Smooth muscle cell (in vitro differentiated cells): Measurements from ENCODE around the gene HTR2C. TPM values are rescaled to one million over a fixed set of nuclear protein-coding genes. Genes with fewer than 3 reads are reported as not detected.

ENCODE experiments used
- DNase-seq: peaks from one replicate; lab custom pipeline; 2025; ENCODE audit not compliant: unreplicated experiment; lab: John Stamatoyannopoulos, UW
- H2AFZ ChIP-seq: fragments of 200-600 bp; sonication (generic); 2 replicates; pipeline ENCODE4 v1.6.0; 2016; ENCODE audit warnings: antibody characterized with exemption, low read depth, mild to moderate bottlenecking
- H3F3A ChIP-seq: fragments of 200-600 bp; sonication (generic); 2 replicates; pipeline ENCODE4 v1.6.0; 2017; ENCODE audit warnings: antibody characterized with exemption, low read depth
- H3K27ac ChIP-seq: fragments of 200-600 bp; sonication (generic); 2 replicates; pipeline ENCODE4 v1.5.1; 2016; ENCODE audit warnings: low read depth, mild to moderate bottlenecking
- H3K27me3 ChIP-seq: fragments of 200-600 bp; sonication (generic); 2 replicates; pipeline ENCODE4 v1.6.1; 2016; ENCODE audit warnings: low read depth, mild to moderate bottlenecking
- H3K36me3 ChIP-seq: fragments of 200-600 bp; sonication (generic); 2 replicates; pipeline ENCODE4 v1.5.1; 2016; ENCODE audit warnings: low read depth
- H3K4me1 ChIP-seq: fragments of 200-600 bp; sonication (generic); 2 replicates; pipeline ENCODE4 v1.5.1; 2016; ENCODE audit warnings: low read depth
- H3K4me2 ChIP-seq: fragments of 200-600 bp; sonication (generic); 2 replicates; pipeline ENCODE4 v1.6.0; 2016; ENCODE audit warnings: mild to moderate bottlenecking
- H3K4me3 ChIP-seq: fragments of 200-600 bp; sonication (generic); 2 replicates; pipeline ENCODE4 v1.5.1; 2016; ENCODE audit warnings: mild to moderate bottlenecking
- H3K79me2 ChIP-seq: fragments of 200-600 bp; sonication (generic); 2 replicates; pipeline ENCODE4 v1.6.0; 2016; ENCODE audit warnings: low read depth, mild to moderate bottlenecking
- H3K9ac ChIP-seq: fragments of 200-600 bp; sonication (generic); 2 replicates; pipeline ENCODE4 v1.6.0; 2016; ENCODE audit warnings: low read depth
- H3K9me3 ChIP-seq: fragments of 200-600 bp; sonication (generic); replicated peaks from 2 replicates; pipeline ENCODE4 v1.5.1; 2016; ENCODE audit warnings: low read depth
- H4K20me1 ChIP-seq: fragments of 200-600 bp; sonication (generic); 2 replicates; pipeline ENCODE4 v1.6.0; 2016; ENCODE audit warnings: low read depth
- WGBS: methylation state at CpG from one replicate; pipeline ENCODE4 v1.1.7; 2016; ENCODE audit warnings: low lambda C conversion rate; 5-methylcytosine and 5-hydroxymethylcytosine counted together
- polyA plus RNA-seq: library from polyadenylated mRNA; unstranded; fragments of >200 nt; fragmentation: Nextera tagmentation; extraction: Ambion mirVana; gene quantifications from 2 replicates; pipeline ENCODE4 v1.2.1, GENCODE V29; 2016
- total RNA-seq: library from RNA; depleted of rRNA; stranded (reverse); fragments of >200 nt; gene quantifications from 2 replicates; pipeline ENCODE4 v1.2.3, GENCODE V29; 2014
- TF ChIP-seq, protein P1 (sequence below): fragments of 200-600 bp; sonication (generic); IDR thresholded peaks from 2 replicates; pipeline ENCODE4 v1.5.1; 2017; ENCODE audit warnings: borderline replicate concordance, mild to moderate bottlenecking, antibody characterized with exemption; ENCODE audit not compliant: insufficient read depth, poor library complexity, severe bottlenecking

Gene HTR2C
- total and polyA plus RNA-seq, 2 experiments from 2014 or later = 0.09 to 0.19 TPM

DNA sequence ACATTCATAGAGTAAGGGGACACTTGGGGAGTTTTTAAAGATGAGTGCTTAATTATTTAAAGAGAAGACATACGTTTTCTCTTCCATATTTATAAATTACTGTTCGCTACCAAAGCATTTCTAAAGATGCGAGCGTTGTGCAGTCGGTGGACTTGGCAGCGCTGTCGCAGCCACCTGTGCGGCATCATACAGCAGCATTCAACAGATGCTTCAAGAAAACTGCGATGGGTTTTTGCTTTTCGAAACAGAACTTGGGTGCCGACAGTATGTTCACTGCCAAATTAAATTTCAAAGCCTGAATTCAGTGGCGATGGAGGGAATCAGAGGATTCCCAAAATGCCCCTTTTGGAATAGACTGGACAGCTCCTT is 1.6 kb upstream of the HTR2C start:
- peaks cover 92% of the 10 kb centered on the region for H3K27me3 ChIP-seq

DNA sequence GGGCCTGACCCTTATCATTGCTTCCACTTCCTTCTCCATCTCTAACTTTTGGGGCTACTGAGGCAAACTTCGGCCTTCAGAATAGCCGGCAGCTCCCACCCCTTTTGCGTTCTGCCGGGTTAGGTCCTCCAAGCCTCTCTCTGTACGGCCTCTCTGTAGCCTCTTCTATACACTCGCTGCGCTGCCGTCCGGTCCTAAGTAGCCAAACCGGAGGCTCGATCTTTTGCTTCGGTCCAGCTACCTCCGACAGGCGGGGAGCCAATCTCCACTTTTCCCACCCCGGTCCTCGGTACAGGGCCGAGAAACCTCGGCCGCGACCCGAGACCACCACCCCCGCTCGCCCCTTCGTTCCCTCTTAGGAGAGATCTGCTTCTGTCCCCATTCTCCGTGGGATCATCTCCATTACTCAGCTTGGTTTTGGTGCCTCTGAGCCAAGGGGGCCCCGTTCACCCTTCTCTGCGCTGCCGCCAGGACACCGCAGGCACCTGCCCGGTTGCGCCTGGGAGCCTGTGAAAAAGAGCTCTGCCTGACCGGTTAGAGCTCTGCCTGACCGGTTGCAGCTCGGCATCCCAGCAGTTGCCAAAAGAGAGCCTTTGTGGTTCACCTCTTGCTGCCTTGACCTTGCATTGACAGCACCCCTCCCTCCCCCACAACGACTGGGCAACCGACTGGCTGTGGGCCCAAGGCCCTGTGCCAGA is 1.0 kb upstream of the HTR2C start:
- Histone ChIP-seq H3K36me3 (no peaks in the 10 kb centered on the region), H3K4me3 (no peak overlapping the region), H3K27me3 (peaks cover 98% of the 10 kb centered on the region), H2AFZ (no peak overlapping the region), H3K4me2 (peak overlapping the region; percentile 15), H3K9me3 (no peaks in the 10 kb centered on the region), H3K27ac (no peak overlapping the region), H3F3A (no peaks in the 10 kb centered on the region), H4K20me1 (no peaks in the 10 kb centered on the region), H3K9ac (no peak overlapping the region), H3K4me1 (peaks cover 23% of the 10 kb centered on the region), H3K79me2 (no peaks in the 10 kb centered on the region)
- no peak for DNase-seq
- TF ChIP-seq, protein P1, sequence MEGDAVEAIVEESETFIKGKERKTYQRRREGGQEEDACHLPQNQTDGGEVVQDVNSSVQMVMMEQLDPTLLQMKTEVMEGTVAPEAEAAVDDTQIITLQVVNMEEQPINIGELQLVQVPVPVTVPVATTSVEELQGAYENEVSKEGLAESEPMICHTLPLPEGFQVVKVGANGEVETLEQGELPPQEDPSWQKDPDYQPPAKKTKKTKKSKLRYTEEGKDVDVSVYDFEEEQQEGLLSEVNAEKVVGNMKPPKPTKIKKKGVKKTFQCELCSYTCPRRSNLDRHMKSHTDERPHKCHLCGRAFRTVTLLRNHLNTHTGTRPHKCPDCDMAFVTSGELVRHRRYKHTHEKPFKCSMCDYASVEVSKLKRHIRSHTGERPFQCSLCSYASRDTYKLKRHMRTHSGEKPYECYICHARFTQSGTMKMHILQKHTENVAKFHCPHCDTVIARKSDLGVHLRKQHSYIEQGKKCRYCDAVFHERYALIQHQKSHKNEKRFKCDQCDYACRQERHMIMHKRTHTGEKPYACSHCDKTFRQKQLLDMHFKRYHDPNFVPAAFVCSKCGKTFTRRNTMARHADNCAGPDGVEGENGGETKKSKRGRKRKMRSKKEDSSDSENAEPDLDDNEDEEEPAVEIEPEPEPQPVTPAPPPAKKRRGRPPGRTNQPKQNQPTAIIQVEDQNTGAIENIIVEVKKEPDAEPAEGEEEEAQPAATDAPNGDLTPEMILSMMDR = no peak
- 14% methylated on average over 36 of the region's 36 CpGs for WGBS

More for the DNA sequence above, 1.6 kb upstream of the HTR2C start:
- H3K4me1 ChIP-seq = peaks cover 23% of the 10 kb centered on the region
- H4K20me1 ChIP-seq = no peaks in the 10 kb centered on the region
- no peaks in the 10 kb centered on the region for H3K9me3 ChIP-seq
- H3K4me3 ChIP-seq = peak overlapping the region; percentile 45
- no peak overlapping the region for H2AFZ ChIP-seq
- TF ChIP-seq, protein P1 = no peak
- H3K27ac ChIP-seq = no peak overlapping the region
- WGBS = 28% methylated on average over 12 of the region's 12 CpGs
- H3K79me2 ChIP-seq = no peaks in the 10 kb centered on the region
- no peak overlapping the region for H3K9ac ChIP-seq
- H3K4me2 ChIP-seq = peak overlapping the region; percentile 89
- no peak for DNase-seq
- no peaks in the 10 kb centered on the region for H3F3A ChIP-seq
- no peaks in the 10 kb centered on the region for H3K36me3 ChIP-seq

DNA sequence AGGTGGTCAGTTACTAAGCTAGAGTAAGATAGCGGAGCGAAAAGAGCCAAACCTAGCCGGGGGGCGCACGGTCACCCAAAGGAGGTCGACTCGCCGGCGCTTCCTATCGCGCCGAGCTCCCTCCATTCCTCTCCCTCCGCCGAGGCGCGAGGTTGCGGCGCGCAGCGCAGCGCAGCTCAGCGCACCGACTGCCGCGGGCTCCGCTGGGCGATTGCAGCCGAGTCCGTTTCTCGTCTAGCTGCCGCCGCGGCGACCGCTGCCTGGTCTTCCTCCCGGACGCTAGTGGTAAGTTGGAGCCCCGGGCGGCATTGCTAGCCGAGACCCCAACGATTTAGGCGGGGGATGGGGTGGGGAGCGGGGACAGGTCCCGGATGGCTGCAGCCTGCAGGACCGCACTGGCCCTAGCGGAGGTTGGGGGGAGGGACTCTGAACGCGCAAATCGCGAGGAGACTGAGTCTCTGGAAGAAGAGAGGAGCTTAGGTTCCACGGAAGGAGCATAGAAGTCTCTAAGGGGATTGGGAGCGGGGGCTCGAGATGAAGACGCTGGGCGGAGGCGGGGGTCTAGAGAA is 573 bp downstream of the HTR2C start:
- Histone ChIP-seq H3K4me2 (peak overlapping the region; percentile 95), H3F3A (no peaks in the 10 kb centered on the region), H3K36me3 (no peaks in the 10 kb centered on the region), H4K20me1 (no peaks in the 10 kb centered on the region), H3K4me3 (peak overlapping the region; percentile 56), H3K27me3 (peaks cover 93% of the 10 kb centered on the region), H3K27ac (no peak overlapping the region), H3K9ac (no peak overlapping the region), H2AFZ (peak overlapping the region; percentile 83), H3K79me2 (no peaks in the 10 kb centered on the region), H3K4me1 (peaks cover 23% of the 10 kb centered on the region), H3K9me3 (no peaks in the 10 kb centered on the region)
- TF ChIP-seq, protein P1 = no peak
- WGBS = 1% methylated on average over 45 of the region's 56 CpGs
- no peak for DNase-seq
